IMR-90 (cell line): ENCODE data around the gene MB21D2. TPM values are rescaled to one million over a fixed set of nuclear protein-coding genes. Genes with fewer than 3 reads are reported as not detected.

ENCODE experiments used
- ATAC-seq: fragments of 200-7000 bp; cut with Tn5 transposase; 2 replicates; pipeline ENCODE4 v1.9.1; 2020; ENCODE audit warnings: low read depth, mild to moderate bottlenecking, moderate library complexity
- BruUV-seq: library from RNA; stranded (reverse); fragments of 400-500 nt; replicated peaks from 2 replicates; lab custom pipeline; 2021; lab: Mats Ljungman, UMichigan
- CTCF ChIA-PET: fragments of 300-600 bp; formaldehyde crosslinking; extraction: SDS; loops from one replicate; lab custom pipeline; 2021; ENCODE audit warnings: antibody characterized with exemption; lab: Yijun Ruan, JAX
- POLR2A ChIA-PET: fragments of 300-600 bp; sonication (Branson Sonifier 250); formaldehyde crosslinking; loops from one replicate; lab custom pipeline; 2022; ENCODE audit warnings: antibody characterized with exemption; ENCODE audit not compliant: unreplicated experiment; lab: Charles Lee
- DNase-seq: peaks from one replicate; pipeline ENCODE4 v3.0.0; 2013
- H2AFZ ChIP-seq: replicated peaks from 2 replicates; pipeline ENCODE3; 2013; ENCODE audit warnings: low read length, mild to moderate bottlenecking; ENCODE audit not compliant: poor library complexity
- H2AK5ac ChIP-seq: 2 replicates; pipeline ENCODE4 v1.6.1; 2013; ENCODE audit warnings: low read depth, low read length, inconsistent platforms
- H2AK9ac ChIP-seq: replicated peaks from 2 replicates; pipeline ENCODE3; 2013; ENCODE audit warnings: mild to moderate bottlenecking, low read depth, low read length, moderate library complexity; ENCODE audit not compliant: poor library complexity
- H2BK120ac ChIP-seq: 2 replicates; pipeline ENCODE4 v1.6.1; 2013; ENCODE audit warnings: low read depth, low read length, inconsistent platforms
- H2BK15ac ChIP-seq: 3 replicates; pipeline ENCODE4 v1.6.1; 2013; ENCODE audit warnings: low read depth, low read length, inconsistent platforms
- H2BK20ac ChIP-seq: 2 replicates; pipeline ENCODE4 v1.6.1; 2013; ENCODE audit warnings: low read depth, mild to moderate bottlenecking, inconsistent platforms, low read length, moderate library complexity
- H2BK5ac ChIP-seq: 2 replicates; pipeline ENCODE4 v1.6.1; 2013; ENCODE audit warnings: mild to moderate bottlenecking, low read depth, low read length, inconsistent platforms; ENCODE audit not compliant: poor library complexity, severe bottlenecking
- H3K14ac ChIP-seq: replicated peaks from 2 replicates; pipeline ENCODE4 v1.6.1; 2013; ENCODE audit warnings: low read depth, low read length, inconsistent platforms
- H3K18ac ChIP-seq: 2 replicates; pipeline ENCODE4 v1.6.1; 2013; ENCODE audit warnings: low read depth, low read length, control low read depth
- H3K23ac ChIP-seq: 2 replicates; pipeline ENCODE4 v1.6.1; 2013; ENCODE audit warnings: low read depth, low read length, inconsistent platforms
- H3K27ac ChIP-seq: 2 replicates; pipeline ENCODE4 v1.5.1; 2013; ENCODE audit warnings: mild to moderate bottlenecking, control low read depth, low read length; ENCODE audit not compliant: insufficient read depth
- H3K27me3 ChIP-seq: 2 replicates; pipeline ENCODE4 v1.6.1; 2013; ENCODE audit warnings: low read length; ENCODE audit not compliant: control insufficient read depth, insufficient read depth
- H3K36me3 ChIP-seq: 2 replicates; pipeline ENCODE4 v1.6.1; 2013; ENCODE audit warnings: low read length, mixed read lengths; ENCODE audit not compliant: control insufficient read depth, insufficient read depth
- H3K4ac ChIP-seq: 2 replicates; pipeline ENCODE4 v1.6.1; 2013; ENCODE audit warnings: low read depth, low read length, inconsistent platforms
- H3K4me1 ChIP-seq: 2 replicates; pipeline ENCODE4 v1.6.1; 2013; ENCODE audit warnings: low read length, mixed read lengths; ENCODE audit not compliant: control insufficient read depth, insufficient read depth
- H3K4me2 ChIP-seq: 2 replicates; pipeline ENCODE4 v1.6.1; 2013; ENCODE audit warnings: low read depth, mild to moderate bottlenecking, control low read depth, low read length, moderate library complexity
- H3K4me3 ChIP-seq: 2 replicates; pipeline ENCODE4 v1.5.1; 2013; ENCODE audit warnings: low read depth, mild to moderate bottlenecking, control low read depth, low read length, moderate library complexity; ENCODE audit not compliant: insufficient read depth
- H3K56ac ChIP-seq: 2 replicates; pipeline ENCODE4 v1.6.1; 2013; ENCODE audit warnings: low read length, inconsistent platforms; ENCODE audit not compliant: insufficient read depth; ENCODE audit errors: extremely low read depth
- H3K79me1 ChIP-seq, 2 experiments: 2 replicates each; pipeline ENCODE4 v1.6.1; 2013; ENCODE audit warnings: low read length in 2 of 2, inconsistent platforms in 1 of 2, low read depth in 1 of 2
- H3K9ac ChIP-seq: 2 replicates; pipeline ENCODE4 v1.6.1; 2013; ENCODE audit warnings: low read depth, low read length, control low read depth
- H3K9me1 ChIP-seq: 2 replicates; pipeline ENCODE4 v1.6.1; 2013; ENCODE audit warnings: low read length, inconsistent platforms; ENCODE audit not compliant: insufficient read depth
- H3K9me3 ChIP-seq: 2 replicates; pipeline ENCODE4 v1.6.1; 2013; ENCODE audit warnings: low read length; ENCODE audit not compliant: control insufficient read depth, insufficient read depth
- H4K20me1 ChIP-seq: 2 replicates; pipeline ENCODE4 v1.6.1; 2013; ENCODE audit warnings: low read length, inconsistent platforms; ENCODE audit not compliant: insufficient read depth
- H4K5ac ChIP-seq: 2 replicates; pipeline ENCODE4 v1.6.1; 2013; ENCODE audit warnings: mild to moderate bottlenecking, low read depth, low read length, control low read depth
- H4K8ac ChIP-seq, 2 experiments: 2 replicates each; pipeline ENCODE4 v1.6.1; 2013; ENCODE audit warnings: low read depth in 2 of 2, low read length in 2 of 2, control low read depth in 1 of 2, inconsistent platforms in 1 of 2
- H4K91ac ChIP-seq: 2 replicates; pipeline ENCODE4 v1.6.1; 2013; ENCODE audit warnings: low read depth, low read length, inconsistent platforms; ENCODE audit not compliant: insufficient read depth
- CEBPB ChIP-seq: IDR thresholded peaks from 2 replicates; pipeline ENCODE4 v1.6.1; 2012; ENCODE audit warnings: low read depth, low read length, improper control_type of control experiment
- RCOR1 ChIP-seq: IDR thresholded peaks from 2 replicates; pipeline ENCODE4 v1.6.1; 2012; ENCODE audit warnings: mild to moderate bottlenecking, low read length, improper control_type of control experiment; ENCODE audit not compliant: insufficient replicate concordance
- WGBS, 2 experiments: methylation state at CpG; one replicate each; pipeline versions ENCODE4 v1.1.5 to v1.1.7; 2013; ENCODE audit warnings: missing lambda C conversion rate in 2 of 2; ENCODE audit not compliant: insufficient read length in 1 of 2; ENCODE audit errors: extremely low coverage in 2 of 2; 5-methylcytosine and 5-hydroxymethylcytosine counted together
- dilution Hi-C: fragments of 300-500 bp; cut with HindIII; formaldehyde crosslinking; loops from one replicate; pipeline ENCODE4 v1.14.3; 2018; ENCODE audit warnings: low sequenced_read_pairs; ENCODE audit not compliant: unreplicated experiment
- in situ Hi-C: fragments of 300-500 bp; cut with MboI; formaldehyde crosslinking; loops from 3 replicates; pipeline ENCODE4 v1.14.3; 2019; ENCODE audit warnings: low sequenced_read_pairs, inconsistent platforms, mixed read lengths
- intact Hi-C: fragments of 100-400 bp; cut with micrococcal nuclease; formaldehyde crosslinking; loops from 2 replicates; pipeline ENCODE4 v1.10.0; 2022
- polyA plus RNA-seq, 3 experiments: library from polyadenylated mRNA; depleted of rRNA; stranded (reverse); fragments of >200 nt; gene quantifications; 2 replicates each; pipeline ENCODE4 v1.2.3, GENCODE V29; 2012; ENCODE audit warnings: low replicate concordance in 1 of 3
- total RNA-seq: library from RNA; depleted of rRNA; stranded (reverse); fragments of >200 nt; gene quantifications from 2 replicates; pipeline ENCODE4 v1.2.3, GENCODE V29; 2012
- TF ChIP-seq, protein P1 (sequence below): fragments of 150-350 bp; IDR thresholded peaks from 2 replicates; pipeline ENCODE4 v1.6.1; 2016; ENCODE audit warnings: low read depth, mild to moderate bottlenecking, low read length, moderate library complexity, borderline replicate concordance

Gene MB21D2
- total and polyA plus RNA-seq, 2 of the 4 experiments (the other 2 are of a cell fraction), result 13.6 to 44.8 TPM

DNA sequence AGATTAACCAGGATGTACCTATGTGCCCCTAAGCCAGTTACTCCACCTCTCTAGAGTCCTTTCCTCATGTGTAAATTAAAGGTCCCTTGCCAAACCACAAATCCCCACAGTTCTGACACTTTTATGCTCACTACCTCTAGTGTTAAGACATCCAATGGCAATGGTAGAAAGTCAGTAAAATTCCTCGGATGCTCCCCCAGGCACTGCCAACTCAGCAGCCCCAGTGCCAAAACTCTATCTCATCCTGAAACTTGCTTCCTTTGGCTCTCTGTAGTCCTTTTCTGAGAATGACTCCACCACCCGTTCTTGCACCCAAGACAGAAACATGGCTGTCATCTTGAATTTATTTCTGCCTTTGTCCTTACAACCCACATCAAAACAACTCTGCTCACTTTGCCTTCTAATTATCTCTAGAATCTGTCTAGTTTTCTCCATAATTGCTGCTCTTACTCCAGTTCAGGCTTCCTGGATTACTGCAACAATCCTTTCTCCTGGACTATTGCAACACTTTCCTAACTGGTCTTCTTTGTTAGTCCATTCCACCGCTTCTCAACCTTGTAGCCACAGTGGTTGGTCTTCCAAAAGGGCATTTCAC is 41.6 kb downstream of the MB21D2 start:
- Histone ChIP-seq H3K9me3 (0 out of 2 replicates have a peak, but pooled peaks cover 2% of the 10 kb centered on the region), H3K79me1 (peaks cover 25 to 69% of the 10 kb centered on the region in 2 experiments), H2AK5ac (peak overlapping the region; percentile 43; the same call in 1 of the 2 replicates), H4K20me1 (no peaks in the 10 kb centered on the region), H2AK9ac (no peak overlapping the region), H3K36me3 (no peaks in the 10 kb centered on the region), H2BK15ac (no peak overlapping the region), H2BK5ac (no peak overlapping the region), H3K56ac (no peak overlapping the region), H3K27ac (no peak overlapping the region), H4K8ac (no peak overlapping the region), H4K5ac (no peak overlapping the region; the same call in 1 of the 2 replicates), H3K9ac (no peak overlapping the region), H2BK20ac (peak overlapping the region; percentile 29; the same call in 1 of the 2 replicates), H3K9me1 (peaks cover 15% of the 10 kb centered on the region), H3K4ac (peak overlapping the region; percentile 56), H3K23ac (peak overlapping the region; percentile 53; the same call in 1 of the 2 replicates), H3K4me3 (no peak overlapping the region), H2AFZ (no peak overlapping the region), H3K18ac (no peak overlapping the region), H3K4me1 (peaks cover 7% of the 10 kb centered on the region), H3K27me3 (no peaks in the 10 kb centered on the region), H3K14ac (0 out of 2 replicates have a peak overlapping the region, but pooled peaks have one; percentile 21), H4K91ac (peak overlapping the region; percentile 21; the same call in 1 of the 2 replicates), H2BK120ac (no peak overlapping the region), H3K4me2 (no peak overlapping the region)
- BruUV-seq, result no TSS peak
- no peak for ATAC-seq
- ChIA-PET CTCF (no interaction called here), POLR2A (no interaction called here)
- intact Hi-C loops, result no loop called here
- dilution Hi-C loops, result no loop called here
- TF ChIP-seq CEBPB (peak; percentile 68), RCOR1 (no peak)
- TF ChIP-seq, protein P1, sequence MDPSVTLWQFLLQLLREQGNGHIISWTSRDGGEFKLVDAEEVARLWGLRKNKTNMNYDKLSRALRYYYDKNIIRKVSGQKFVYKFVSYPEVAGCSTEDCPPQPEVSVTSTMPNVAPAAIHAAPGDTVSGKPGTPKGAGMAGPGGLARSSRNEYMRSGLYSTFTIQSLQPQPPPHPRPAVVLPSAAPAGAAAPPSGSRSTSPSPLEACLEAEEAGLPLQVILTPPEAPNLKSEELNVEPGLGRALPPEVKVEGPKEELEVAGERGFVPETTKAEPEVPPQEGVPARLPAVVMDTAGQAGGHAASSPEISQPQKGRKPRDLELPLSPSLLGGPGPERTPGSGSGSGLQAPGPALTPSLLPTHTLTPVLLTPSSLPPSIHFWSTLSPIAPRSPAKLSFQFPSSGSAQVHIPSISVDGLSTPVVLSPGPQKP, result no peak
- no peak for DNase-seq
- in situ Hi-C loops, result loop anchor here (25.0 kb wide), 1 partner anchor 1539 kb away; the partner anchor contains the start of genes CCDC50 and UTS2B
- WGBS, 2 experiments, result 94% methylated on average over 3 of the region's 3 CpGs; no CpG with 5 or more reads in 1 of the 2 experiments
